ENCODE measurements around the gene TGFBI. TPM values are rescaled to one million over a fixed set of nuclear protein-coding genes. Genes with fewer than 3 reads are reported as not detected.

Gene TGFBI
- total RNA-seq, 1 experiment from 2014 or later: 1,373 TPM

DNA sequence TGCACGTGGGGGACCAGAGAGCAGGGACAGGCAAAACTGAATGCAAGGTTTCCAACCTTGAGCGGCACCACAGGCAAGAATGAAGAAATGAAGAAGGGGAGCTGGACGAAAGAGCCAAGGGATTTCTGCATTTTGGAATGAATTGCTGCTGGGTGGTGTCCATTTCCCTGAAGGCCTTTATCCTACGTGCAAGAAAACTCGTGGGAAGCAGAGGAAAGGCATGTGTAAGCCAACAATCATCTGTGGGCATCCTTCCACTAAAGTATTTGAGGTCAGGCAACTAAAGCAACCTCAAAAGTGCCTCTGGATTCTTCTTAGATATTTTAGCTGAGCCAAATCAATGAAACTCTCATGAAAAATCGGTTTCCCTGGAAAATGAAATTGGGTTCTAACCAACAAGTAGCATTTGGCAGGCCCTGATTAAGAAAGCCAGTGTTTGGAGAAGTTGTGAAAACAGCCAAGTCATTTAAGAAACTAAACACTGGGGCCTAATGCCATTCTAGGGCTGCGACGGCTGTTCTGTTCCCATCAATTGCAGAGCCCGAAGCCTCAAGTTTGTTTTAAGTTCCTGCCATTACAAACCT is 4.7 kb upstream of the TGFBI start:
- DNase-seq (ENCODE audit: extremely low read depth, low read depth): no peak

DNA sequence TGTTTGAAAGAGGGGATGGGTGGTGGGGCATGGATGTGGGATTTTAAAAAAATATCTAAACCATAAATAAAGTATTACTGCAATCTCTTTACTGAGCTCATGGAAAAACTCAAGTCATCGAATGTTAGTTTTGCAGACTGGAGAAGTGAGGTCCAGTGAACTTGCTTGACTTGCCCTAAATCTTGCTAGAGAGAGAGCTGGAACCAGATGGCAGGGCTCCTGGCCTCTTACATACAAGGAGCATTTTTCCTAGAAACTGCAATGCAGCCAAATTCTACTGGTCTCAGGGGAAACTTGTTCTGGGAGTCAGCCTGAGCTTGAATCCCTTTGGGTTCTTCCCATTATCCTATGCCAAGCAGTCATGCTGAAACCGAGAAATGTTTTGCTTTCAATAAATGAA is 2.9 kb upstream of the TGFBI start:
- no peak for DNase-seq (ENCODE audit: extremely low read depth, low read depth)

DNA sequence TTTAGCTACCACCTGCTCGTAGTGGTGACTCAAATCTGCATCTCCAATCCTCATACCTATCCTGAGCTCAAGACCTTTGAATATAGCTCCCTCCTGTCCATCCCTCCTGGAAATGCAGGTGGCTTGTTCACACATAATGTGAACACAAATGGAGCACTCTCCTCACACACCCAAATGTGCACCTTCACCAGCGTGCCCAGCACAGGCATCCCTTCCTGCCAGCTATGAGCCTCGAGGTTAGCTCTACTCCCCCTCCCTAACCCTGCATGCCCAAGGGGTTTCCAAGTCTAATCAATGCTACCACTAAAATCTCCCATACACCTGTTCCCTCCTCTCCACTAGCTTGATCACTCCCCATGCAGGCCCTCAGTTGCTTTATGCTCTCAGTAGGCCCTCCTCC is 2.2 kb upstream of the TGFBI start:
- no peak for DNase-seq (ENCODE audit: extremely low read depth, low read depth)

DNA sequence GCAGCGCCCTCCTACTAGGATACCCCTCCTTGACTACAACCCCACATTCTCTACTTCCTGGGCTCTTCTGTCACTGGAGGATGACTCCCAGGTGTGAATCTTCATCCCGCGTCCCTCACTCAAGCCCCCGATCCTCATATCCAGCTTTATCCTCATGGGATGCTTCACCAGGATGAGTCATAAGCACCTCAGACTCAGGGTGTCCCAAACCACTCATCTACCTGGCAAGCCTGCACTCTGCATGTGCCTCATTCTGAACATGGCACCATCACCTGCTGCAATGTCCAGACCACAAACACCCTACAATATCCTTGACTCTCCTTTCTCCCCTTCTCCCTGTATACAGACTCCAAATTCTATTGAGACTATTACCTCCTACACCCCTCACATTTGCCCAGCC is 1.5 kb upstream of the TGFBI start:
- DNase-seq (ENCODE audit: extremely low read depth, low read depth): no peak

DNA sequence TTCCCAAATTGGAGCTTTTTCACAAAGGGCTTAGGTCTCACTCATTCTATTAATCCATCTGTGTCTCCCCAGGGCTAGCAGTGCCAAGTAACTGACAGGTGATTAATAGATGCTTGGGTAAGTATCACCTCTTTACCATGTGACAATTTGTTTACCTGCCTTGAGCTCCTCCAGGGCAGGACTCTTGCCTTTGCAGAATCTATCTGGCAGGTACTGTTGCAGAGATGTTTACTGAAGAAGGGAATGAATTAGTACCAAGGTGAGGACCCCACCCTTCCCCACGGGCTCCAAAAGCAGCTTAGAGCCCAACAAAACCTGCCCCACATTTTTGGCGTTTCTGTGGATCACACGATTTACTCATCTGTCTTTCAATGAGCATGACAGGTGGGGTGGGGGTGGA is 698 bp upstream of the TGFBI start:
- DNase-seq (ENCODE audit: extremely low read depth, low read depth): no peak

DNA sequence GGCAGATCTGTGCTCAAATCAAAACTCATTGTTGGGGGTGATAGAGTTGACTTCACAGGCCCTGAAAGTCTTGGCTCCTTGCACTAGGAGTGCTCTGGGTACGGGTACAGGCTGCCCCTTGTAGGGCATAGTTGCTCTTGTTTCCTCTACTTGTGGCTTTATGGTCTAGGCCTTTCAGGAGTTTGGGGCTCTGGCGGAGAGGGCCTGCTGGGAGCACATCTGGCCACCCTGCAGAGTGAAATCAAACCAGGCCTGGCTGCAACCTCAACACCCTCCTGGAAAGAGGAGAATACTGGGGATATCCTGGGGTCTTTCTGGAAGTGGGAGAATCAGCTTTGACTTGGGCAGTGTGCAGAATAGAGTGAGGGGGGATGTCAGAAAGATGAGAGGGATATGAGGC is 1.5 kb downstream of the TGFBI start:
- DNase-seq (ENCODE audit: extremely low read depth, low read depth): no peak

DNA sequence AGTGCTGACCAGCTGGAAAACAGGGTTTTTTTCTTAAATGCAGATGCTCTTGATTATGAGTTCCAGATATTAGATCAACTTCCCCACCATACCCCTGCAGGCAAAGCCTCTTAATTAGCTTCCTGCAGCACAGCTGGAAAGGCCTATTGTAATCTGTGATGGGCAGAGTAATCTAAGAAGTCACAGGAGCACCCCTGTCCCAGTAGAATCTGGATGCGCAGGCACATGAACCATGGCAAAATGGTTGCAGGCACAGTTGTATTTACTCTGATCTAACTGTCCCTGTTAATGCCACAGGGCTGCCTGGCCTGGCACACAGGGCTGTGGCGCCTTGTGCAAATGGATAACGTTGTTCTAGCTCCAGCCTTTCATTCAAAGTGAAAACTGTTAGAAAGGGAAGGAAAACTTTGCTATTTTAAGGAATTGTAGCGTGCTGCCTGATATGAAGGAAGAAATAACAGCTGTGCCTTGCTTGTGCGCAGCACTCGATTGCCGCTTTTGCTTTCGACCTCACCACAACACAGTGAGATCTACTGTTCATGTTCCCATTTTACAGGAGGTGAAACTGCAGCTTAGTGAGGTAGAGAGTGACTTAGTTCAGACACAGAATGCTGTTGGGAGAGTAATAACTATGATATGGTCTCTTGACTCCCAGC is 2.3 kb downstream of the TGFBI start:
- DNase-seq (ENCODE audit: extremely low read depth, low read depth): no peak

DNA sequence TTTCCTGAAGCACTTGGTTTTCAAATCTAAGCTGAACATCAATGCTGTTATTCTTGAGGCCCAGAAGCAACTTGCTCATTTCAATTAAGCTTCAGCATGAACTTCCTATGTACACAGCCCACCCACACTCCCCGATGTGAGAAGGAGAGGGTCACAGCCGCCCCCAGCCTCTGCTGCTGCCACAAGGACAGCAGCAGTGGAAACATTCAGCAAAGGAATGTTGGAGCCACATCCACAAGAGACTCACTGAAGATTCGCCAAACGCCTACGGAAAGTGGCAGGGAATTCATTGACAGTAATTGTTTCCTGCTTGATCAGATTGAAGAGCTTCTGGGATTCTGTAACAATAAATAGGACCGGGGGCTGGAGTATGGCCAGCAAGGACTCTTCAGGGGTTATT is 2.9 kb downstream of the TGFBI start:
- no peak for DNase-seq (ENCODE audit: extremely low read depth, low read depth)

DNA sequence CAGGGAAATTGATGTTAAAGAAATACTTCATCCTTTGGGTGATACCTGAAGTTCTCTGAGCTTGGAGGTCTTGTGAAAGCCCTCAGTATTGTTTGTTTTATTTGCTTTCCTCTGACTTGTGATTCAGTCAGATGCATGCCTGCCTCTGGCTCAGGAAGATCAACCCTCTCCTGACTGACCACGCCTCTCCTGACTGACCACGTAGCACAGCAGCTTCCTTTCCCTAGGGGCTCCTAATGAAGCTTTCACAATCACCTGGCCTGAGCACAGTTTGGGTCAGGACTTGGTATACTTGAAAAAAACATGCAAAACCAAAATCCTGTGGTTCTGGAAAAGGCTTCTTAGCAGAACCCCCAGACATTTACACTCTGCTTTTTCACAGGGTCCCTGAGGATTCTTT is 3.8 kb downstream of the TGFBI start:
- no peak for DNase-seq (ENCODE audit: extremely low read depth, low read depth)

DNA sequence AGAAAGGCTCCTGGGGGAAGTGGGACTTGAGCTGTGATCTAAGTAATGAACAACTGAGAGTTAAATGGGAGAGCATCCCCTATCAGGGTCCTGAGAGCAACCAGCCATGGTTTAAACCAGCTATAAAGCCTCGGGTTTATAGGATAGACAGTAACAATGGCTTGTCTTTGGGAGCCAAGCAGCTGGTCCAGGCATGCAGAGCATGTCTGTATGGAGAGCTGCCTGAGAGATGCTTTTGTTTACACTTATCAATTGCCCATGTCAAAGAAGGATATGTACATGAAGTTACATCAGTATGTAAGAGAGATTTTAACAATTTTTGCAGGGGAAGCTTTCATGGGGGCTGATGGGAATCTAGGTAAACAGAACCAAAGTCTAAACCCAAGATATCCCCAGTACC is 4.4 kb downstream of the TGFBI start:
- no peak for DNase-seq (ENCODE audit: extremely low read depth, low read depth)

DNA sequence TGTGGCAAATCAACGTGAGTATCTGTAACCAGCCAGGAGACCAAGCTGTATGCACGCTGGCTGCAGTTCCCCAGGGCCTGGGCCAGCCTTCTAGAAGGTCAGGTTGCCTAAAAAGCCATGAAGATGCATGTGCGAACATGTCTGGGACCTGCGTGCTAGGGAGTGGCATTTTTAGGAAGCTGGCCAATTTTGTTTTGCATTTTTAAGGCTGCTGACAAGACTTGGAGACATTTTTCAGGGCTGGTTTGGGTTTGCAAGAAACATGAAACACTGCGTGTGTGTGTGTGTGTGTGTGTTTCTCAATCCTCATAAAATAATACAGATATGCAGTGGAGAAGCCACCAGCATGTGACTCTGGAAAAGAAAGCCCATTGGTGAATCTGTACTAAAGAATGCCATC is 5.1 kb downstream of the TGFBI start:
- DNase-seq (ENCODE audit: extremely low read depth, low read depth): no peak

DNA sequence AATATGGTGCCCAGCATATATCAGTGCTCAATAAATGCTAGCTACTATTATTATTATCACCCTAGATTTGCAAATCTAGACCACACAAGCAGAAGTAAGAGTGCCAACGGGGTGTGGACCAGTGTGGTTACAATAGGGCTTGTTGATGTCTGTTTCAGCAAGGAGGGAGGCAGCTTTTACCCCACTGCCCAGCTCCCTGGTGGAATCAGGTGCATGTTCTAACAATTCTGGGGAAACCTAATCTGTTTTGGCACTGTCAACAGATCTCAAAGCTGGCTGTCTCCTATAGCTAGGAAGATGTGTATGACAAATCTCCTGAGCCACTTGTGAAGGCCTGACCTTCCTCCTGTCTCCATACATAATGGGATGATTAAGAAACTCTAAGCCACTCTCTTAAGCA is 5.7 kb downstream of the TGFBI start:
- no peak for DNase-seq (ENCODE audit: extremely low read depth, low read depth)

DNA sequence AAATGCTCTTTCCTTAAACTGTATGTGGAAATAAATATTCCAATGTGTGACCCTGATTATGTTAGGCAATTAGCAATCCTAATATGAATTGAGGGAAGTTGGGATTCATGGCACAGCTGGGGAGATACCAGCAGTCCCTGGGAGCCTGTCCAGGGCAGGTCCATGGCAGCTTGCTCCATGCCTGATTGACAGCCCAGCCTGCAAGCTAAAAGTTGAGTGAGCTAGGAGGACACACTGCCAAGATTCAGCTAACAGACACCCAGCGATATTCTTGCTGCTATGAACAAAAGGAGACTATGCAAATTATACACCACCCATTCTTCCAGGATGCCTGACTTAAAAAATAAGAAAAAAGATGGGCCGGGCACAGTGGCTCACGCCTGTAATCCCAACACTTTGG is 6.2 kb downstream of the TGFBI start:
- no peak for DNase-seq (ENCODE audit: extremely low read depth, low read depth)

DNA sequence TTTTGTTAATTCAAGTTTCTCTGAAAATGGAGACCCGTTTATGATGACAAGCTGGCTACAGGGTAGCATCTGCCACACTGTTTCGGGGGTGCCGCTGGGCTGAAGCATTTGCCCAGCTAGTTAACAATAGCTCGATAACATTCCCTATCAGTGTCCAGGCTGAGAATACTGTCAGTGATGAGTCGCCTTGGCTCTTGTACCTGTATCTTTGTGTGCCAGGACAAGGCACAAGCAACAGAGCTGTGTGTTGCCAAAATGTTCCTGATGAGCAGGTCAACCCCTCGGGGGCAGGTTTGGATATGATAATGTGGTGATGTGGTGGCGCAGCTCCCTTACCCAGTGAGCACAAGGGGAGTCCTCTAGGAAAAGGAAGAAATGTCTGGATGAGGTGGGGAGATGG is 7.0 kb downstream of the TGFBI start:
- no peak for DNase-seq (ENCODE audit: extremely low read depth, low read depth)

DNA sequence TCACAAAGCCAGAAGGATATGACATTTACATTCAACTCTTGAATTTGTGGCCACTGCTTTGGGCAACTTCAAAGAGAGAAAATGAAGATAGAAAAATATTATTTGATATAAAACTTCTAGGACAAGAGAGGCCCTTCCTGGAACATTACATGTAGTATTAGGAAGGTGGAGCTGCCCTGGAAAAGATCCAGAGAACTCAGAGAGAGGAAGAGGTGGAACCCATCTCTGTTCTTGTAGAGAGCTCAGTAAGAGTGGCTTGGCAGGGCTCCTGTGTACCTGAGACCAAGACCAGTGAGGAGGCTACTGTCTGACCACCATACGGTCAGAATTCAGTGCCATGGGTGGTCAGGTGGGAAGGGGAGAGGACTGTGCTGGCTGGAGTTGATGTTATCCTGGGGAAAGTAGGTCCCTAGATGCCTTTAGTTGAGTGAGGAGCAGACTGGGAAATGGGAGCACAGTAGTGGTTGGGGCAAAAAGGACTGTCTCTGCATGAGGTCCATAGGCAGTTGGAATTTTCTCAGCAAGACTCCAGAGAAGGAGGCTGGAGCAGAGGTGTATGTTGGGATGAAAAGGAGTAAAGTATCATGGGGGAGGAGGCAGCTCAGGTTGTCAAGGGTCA is 7.6 kb downstream of the TGFBI start:
- no peak for DNase-seq (ENCODE audit: extremely low read depth, low read depth)

DNA sequence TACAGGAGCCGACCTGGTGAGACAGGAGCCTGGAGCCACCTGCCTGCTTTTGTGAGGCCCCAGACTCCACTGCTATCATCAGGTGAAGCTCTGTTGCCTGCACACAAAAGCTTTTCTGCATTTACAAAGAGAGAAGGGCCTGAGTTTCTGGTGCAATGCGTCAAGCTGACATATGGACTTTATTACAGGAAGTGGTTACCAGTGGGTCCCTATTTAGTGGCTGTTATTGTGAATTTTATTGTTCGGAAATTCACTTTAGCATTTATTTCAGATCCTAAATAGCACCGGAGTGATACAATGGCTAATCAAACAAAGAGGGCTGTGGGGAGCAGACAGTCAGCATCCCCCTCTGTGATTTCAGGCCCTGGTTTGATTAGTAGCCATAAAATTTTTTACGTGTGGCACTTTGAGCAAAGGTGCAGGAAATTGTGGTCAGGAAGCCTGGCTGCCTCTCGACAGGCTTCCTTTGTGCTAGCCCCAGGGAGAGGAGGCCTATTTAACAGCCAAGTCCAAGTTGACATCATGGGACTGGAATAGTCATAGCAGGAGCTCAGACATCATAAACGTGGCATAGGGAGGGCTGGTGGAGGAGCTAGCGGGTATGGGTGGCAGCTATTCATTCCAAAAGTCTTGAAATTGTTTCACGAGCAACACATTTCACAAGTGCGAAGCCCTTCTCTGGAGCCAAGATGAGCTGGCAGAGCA is 8.4 kb downstream of the TGFBI start:
- DNase-seq (ENCODE audit: extremely low read depth, low read depth): no peak

DNA sequence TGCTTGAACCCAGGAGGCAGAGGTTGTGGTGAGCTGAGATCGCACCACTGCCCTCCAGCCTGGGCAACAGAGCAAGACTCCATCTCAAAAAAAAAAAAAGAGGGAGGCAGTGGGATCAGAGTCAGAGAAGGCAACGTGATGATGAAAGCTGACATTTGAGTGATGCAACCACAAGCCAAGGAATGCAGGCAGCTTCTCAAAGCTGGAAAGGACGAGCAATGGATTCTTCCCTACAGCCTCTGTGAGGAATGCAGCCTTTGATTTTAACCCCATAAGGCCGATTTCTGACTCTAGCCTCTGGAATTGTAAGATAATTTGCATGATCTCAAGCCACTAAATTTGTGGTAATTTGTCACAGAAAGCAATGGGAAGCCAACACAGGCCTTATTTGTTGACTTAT is 9.8 kb downstream of the TGFBI start:
- no peak for DNase-seq (ENCODE audit: extremely low read depth, low read depth)

DNA sequence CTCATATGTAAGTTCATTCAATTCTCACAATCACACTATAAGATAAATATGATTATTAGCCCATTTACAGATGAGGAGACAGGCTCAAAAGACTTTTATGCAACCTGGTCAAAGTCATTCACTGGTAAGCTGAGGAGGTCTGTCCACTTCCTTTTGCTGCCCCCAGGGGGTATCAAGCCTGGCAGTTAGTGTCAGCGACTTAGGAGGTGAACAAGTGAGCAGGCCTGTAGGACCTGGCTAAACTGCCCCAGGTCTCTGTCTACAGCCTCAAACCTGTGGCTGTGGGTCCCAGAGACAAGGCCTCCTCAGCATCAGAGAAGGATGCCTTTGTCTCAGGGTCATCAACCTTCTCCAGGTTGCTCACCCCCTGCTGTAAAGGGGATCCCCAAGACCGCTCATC is 10.4 kb downstream of the TGFBI start:
- DNase-seq (ENCODE audit: extremely low read depth, low read depth): no peak

DNA sequence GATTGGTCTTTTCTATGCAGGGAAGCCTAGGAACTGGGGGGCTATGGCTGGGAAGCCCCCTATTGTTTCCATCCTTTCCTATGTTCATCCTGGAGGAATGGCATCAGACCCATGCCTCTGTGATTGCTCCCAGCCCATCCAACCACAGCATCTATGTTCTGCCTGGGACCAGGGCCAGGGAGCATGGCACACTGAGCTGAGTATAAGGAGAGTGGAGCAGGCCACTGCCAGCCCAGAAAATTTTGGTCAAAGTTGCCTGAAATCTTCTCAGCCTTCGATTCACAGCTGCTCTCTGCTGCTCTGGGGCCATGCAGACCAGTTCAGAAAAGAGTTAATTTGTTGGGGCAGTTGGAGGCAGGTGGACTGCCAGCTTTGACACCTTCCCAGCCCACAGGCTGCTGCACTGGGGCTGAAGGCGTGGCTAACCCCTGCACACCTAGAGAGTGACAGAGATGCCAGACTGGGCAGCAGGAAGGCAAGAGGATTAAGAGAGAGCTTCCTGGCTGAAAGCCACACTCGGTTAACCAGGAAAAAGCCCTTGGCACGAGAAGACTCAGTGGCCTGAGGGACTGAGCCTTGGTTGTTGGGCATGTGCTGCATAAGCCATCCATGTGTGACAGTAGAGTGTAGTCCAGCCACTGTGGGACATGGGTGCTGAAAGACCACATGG is 12.1 kb downstream of the TGFBI start:
- DNase-seq (ENCODE audit: extremely low read depth, low read depth): no peak

DNA sequence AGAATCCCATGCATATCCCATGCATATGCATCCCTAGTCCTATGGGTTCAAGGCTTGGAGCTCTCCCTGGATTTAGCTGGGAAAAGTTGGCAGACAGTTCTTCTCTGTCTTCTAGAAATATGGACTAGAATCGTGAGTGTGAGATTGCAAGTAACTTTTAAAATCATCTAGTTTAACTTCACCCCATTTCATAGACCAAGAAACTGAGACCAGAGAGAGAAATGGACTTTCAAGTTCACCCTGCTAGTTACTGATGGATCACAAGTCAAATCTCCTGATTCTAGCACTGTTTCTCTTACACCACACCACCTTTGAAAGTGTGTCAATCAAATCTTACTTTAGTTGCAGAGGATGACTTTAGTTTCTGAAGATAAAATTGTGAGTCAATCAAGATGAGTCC is 13.4 kb downstream of the TGFBI start:
- no peak for DNase-seq (ENCODE audit: extremely low read depth, low read depth)

DNA sequence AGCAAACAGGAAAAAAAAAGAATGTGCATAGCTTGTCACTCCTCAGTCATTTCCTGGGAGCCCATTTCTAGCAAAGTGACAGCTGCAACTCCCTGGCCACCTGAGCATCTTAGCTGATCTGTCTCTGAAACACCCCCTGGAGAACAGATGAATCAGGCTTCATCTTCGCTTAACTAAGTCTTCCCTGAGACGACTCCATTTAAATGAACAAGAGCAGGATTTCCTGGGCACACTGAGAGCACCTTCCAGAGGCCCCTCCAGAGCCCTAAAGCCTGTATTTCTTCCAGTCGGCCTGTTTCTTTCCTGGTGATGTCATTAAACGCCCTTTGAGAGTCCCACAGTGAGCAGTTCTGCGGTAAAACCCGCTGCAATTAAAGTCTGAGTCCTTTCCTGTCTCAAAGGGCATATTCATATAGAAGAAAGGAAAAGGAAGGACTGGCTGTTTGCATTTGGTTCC is 13.9 kb downstream of the TGFBI start:
- DNase-seq (ENCODE audit: extremely low read depth, low read depth): no peak
